ENCODE measurements around the gene PRR36. TPM values are rescaled to one million over a fixed set of nuclear protein-coding genes. Genes with fewer than 3 reads are reported as not detected.

Gene PRR36
- total and polyA plus RNA-seq, 12 donors = 0.01 to 0.07 (median 0.05) TPM; not detected in 9

DNA sequence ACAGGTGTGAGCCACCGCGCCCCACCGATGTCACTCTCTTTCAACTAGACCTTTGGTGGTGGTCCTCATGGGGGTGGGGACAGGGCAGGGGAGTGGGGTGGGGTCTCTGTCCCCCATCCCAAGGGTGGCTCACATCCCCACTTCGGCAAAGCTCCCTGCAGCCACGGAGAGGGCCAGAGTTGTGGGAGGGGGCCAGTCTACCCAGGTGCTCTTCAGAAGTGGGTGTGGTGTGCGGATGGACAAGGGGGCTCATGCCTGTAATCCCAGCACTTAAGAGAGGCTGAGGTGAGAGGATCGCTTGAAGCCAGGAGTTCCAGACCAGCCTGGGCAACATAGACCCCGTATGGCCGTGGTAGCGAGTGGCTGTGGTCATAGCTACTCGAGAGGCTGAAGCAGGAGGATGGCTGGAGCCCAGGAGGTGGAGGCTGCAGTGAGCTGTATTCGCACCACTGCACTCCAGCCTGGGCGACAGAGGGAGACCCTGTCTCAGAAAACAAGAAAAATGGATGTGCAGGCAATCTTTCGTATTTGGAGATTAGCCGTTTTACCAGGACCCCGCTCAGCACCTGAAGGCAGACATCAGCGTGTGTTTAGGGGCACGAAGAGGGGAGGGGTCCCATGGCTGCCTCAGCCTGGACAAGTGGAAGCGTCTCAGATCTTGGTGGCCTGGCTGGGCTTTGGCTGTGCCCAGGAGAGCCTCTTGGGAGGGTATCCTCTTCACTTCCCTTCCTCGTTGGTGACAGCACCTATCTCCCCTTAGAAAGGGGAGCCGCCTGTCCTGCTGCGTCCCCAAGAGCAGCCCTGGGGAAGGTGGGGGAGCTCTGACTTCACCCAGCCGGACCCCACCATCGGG is 41.3 kb upstream of the PRR36 start:
- intact Hi-C loops (cut with DNase I) = no loop called here
- DNase-seq = no peak
- WGBS, 2 donors = 46 to 50% methylated on average over 24 of the region's 24 CpGs
- Histone ChIP-seq H3K36me3 (peaks cover 4 to 34% (median 25%) of the 10 kb centered on the region in 9 donors), H3K4me3 (peak overlapping the region in 4 of 10 donors; percentile 23 to 49 (median 34)), H3K27ac (no peak overlapping the region), H3K27me3 (peaks cover 11 to 57% (median 51%) of the 10 kb centered on the region in 7 donors), H3K4me1 (peaks cover 4 to 46% (median 29%) of the 10 kb centered on the region in 9 donors), H3K9me3 (no peaks in the 10 kb centered on the region)
- TF ChIP-seq, protein P1, sequence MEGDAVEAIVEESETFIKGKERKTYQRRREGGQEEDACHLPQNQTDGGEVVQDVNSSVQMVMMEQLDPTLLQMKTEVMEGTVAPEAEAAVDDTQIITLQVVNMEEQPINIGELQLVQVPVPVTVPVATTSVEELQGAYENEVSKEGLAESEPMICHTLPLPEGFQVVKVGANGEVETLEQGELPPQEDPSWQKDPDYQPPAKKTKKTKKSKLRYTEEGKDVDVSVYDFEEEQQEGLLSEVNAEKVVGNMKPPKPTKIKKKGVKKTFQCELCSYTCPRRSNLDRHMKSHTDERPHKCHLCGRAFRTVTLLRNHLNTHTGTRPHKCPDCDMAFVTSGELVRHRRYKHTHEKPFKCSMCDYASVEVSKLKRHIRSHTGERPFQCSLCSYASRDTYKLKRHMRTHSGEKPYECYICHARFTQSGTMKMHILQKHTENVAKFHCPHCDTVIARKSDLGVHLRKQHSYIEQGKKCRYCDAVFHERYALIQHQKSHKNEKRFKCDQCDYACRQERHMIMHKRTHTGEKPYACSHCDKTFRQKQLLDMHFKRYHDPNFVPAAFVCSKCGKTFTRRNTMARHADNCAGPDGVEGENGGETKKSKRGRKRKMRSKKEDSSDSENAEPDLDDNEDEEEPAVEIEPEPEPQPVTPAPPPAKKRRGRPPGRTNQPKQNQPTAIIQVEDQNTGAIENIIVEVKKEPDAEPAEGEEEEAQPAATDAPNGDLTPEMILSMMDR (IDR thresholded peaks at IDR 0.05) = no peak
- no peak for ATAC-seq

DNA sequence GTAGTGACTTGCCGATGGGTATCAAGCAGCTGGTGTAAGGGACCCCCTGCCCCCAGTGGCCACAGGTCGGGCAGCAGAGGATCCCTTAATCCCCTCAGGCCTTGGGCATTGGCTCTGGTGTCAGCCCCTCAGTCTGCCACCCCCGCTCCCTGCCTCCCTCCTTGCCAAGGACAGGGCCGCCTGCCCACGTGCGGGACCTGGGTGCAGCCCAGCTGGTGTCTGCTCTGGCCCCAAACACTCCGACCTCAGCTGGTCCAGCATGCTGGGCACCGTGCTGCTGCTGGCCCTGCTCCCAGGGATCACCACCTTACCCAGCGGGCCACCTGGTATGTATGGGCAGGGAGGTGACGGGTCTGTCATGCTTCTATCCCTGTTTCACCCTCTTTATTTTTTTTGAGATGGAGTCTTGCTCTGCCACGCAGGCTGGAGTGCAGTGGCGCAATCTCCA is 40.4 kb upstream of the PRR36 start, which contains the start of gene TGFBR3L:
Gene TGFBR3L, plus strand, starts transcription at position 233 of the 448 bp plus-strand sequence.
- H3K4me3 ChIP-seq = no peak within 1 kb of the TSS
- ATAC-seq = no peak
- peaks cover 4 to 42% (median 25%) of the 10 kb centered on the region in 9 donors for H3K4me1 ChIP-seq
- peaks cover 11 to 57% (median 51%) of the 10 kb centered on the region in 7 donors for H3K27me3 ChIP-seq
- no peaks in the 10 kb centered on the region for H3K9me3 ChIP-seq
- 55 to 65% methylated on average over 12 of the region's 12 CpGs for WGBS, 2 donors
- TF ChIP-seq, protein P1 (IDR thresholded peaks at IDR 0.05) = no peak
- peaks cover 4 to 43% (median 33%) of the 10 kb centered on the region in 9 donors for H3K36me3 ChIP-seq
- no peak for DNase-seq
- intact Hi-C loops (cut with DNase I) = no loop called here
- no peak within 1 kb of the TSS for H3K27ac ChIP-seq

DNA sequence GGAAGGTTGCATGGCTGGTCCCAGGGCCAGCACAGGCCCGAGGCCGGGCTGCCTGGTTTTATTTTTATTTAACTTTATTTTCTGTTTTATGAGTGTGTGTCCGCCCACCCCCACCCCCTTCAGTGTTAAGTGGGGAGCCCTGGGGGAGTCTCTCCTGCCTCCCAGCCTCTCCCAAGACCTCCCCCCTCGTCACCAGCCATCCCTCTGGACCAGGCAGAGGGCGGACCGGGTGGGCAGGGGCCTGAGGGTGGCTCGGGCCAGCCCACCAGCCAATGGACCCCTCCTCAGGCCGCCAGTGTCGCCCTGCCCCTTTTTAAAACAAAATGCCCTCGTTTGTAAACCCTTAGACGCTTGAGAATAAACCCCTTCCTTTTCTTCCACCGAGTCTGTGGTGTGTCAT is 39.9 kb upstream of the PRR36 start:
- no peak overlapping the region for H3K27ac ChIP-seq
- TF ChIP-seq, protein P1 (IDR thresholded peaks at IDR 0.05) = no peak
- peaks cover 4 to 48% (median 33%) of the 10 kb centered on the region in 9 donors for H3K36me3 ChIP-seq
- intact Hi-C loops (cut with DNase I) = no loop called here
- no peaks in the 10 kb centered on the region for H3K9me3 ChIP-seq
- H3K4me3 ChIP-seq = no peak overlapping the region
- 64 to 68% methylated on average over 12 of the region's 12 CpGs for WGBS, 2 donors
- peaks cover 11 to 54% (median 46%) of the 10 kb centered on the region in 7 donors for H3K27me3 ChIP-seq
- peaks cover 4 to 37% (median 24%) of the 10 kb centered on the region in 9 donors for H3K4me1 ChIP-seq
- ATAC-seq = no peak
- DNase-seq = no peak

DNA sequence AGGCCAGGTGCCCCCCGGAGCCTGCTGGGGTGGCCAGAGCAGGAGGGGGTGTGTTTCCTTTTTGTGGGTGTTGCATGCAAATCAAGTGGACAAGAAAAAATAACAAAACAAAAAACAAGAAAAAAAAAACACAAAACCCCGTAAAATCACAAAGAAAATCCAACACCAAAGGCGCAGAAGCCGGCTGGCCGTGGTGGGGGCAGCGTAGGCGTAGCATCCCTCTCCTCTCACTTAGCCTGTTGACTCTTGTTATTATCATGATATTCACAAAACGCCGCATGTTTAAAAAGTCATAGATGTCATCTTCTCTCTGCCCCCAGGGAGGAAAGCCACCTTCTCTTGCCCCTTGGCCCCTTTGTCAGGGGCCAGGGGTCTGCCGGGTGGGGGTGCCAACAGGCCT is 39.5 kb upstream of the PRR36 start:
- ATAC-seq (no peak), DNase-seq (no peak)
- H3K4me1 ChIP-seq = peaks cover 4 to 34% (median 24%) of the 10 kb centered on the region in 9 donors
- TF ChIP-seq, protein P1 (IDR thresholded peaks at IDR 0.05) = no peak
- no peaks in the 10 kb centered on the region for H3K9me3 ChIP-seq
- intact Hi-C loops (cut with DNase I) = no loop called here
- H3K27ac ChIP-seq = no peak overlapping the region
- WGBS, 2 donors = 90% methylated on average over 10 of the region's 10 CpGs
- no peak overlapping the region for H3K4me3 ChIP-seq
- peaks cover 11 to 51% (median 42%) of the 10 kb centered on the region in 7 donors for H3K27me3 ChIP-seq
- H3K36me3 ChIP-seq = peaks cover 4 to 50% (median 33%) of the 10 kb centered on the region in 9 donors
